GM12892 (cell line): Measurements from ENCODE around the gene NLRP1.

Experiments used
- POLR2A ChIP-seq: IDR thresholded peaks from 2 replicates; pipeline ENCODE4 v1.6.1; 2011; ENCODE audit warnings: low read depth, low read length, control low read depth
- POLR2AphosphoS5 ChIP-seq: IDR thresholded peaks from 2 replicates; pipeline ENCODE4 v1.6.1; 2011; ENCODE audit warnings: low read depth, low read length, control low read depth
- TAF1 ChIP-seq: IDR thresholded peaks from 2 replicates; pipeline ENCODE4 v1.6.1; 2011; ENCODE audit warnings: low read depth, mild to moderate bottlenecking, control low read depth, low read length, borderline replicate concordance

GRCh38 chr17:5557485-5557884 is 26.8 kb downstream of the NLRP1 start:
- TF ChIP-seq POLR2AphosphoS5, result no peak
- no peak for TF ChIP-seq POLR2A
- no peak for TF ChIP-seq TAF1
